HepG2 (cell line): ENCODE data around the gene TMEM231. TPM values are rescaled to one million over a fixed set of nuclear protein-coding genes. Genes with fewer than 3 reads are reported as not detected.
A peak's percentile ranks its signal among the peaks of the same experiment; 100 is the strongest.

Source experiments
- HMGA1 ChIP-seq: sonication (generic); formaldehyde crosslinking; conservative IDR thresholded peaks from 2 replicates; pipeline ENCODE4 v1.4.0; 2020; ENCODE audit warnings: missing genetic modification reagents
- NFAT5 ChIP-seq: sonication (generic); formaldehyde crosslinking; IDR thresholded peaks from 2 replicates; pipeline ENCODE4 v1.4.0; 2020; ENCODE audit warnings: missing genetic modification reagents
- NPAS2 ChIP-seq: sonication (generic); formaldehyde crosslinking; IDR thresholded peaks from 2 replicates; pipeline ENCODE4 v1.8.0; 2022; ENCODE audit warnings: mild to moderate bottlenecking, missing genetic modification reagents, borderline replicate concordance
- REST ChIP-seq, 2 experiments: IDR thresholded peaks; 2 replicates each; pipeline ENCODE4 v1.6.1; 2011 to 2012; ENCODE audit warnings: low read length in 2 of 2, borderline replicate concordance in 1 of 2, low read depth in 1 of 2, mild to moderate bottlenecking in 1 of 2, moderate library complexity in 1 of 2
- TAF1 ChIP-seq: sonication (generic); formaldehyde crosslinking; IDR thresholded peaks from 2 replicates; pipeline ENCODE4 v1.4.0; 2020; ENCODE audit warnings: missing genetic modification reagents
- TFDP1 ChIP-seq: IDR thresholded peaks from 2 replicates; pipeline ENCODE4 v1.6.1; 2016; ENCODE audit warnings: missing compliant biosample characterization, missing genetic modification reagents, borderline replicate concordance
- ZC3H13 ChIP-seq: sonication (generic); formaldehyde crosslinking; IDR thresholded peaks from 2 replicates; pipeline ENCODE4 v1.8.1; 2023; ENCODE audit warnings: mild to moderate bottlenecking, missing genetic modification reagents, moderate library complexity
- ZFP91 ChIP-seq: sonication (generic); formaldehyde crosslinking; IDR thresholded peaks from 2 replicates; pipeline ENCODE4 v1.9.0; 2022; ENCODE audit warnings: missing genetic modification reagents, mild to moderate bottlenecking, borderline replicate concordance
- ZNF605 ChIP-seq: sonication (generic); formaldehyde crosslinking; IDR thresholded peaks from 2 replicates; pipeline ENCODE4 v1.8.0; 2022; ENCODE audit warnings: mild to moderate bottlenecking, missing genetic modification reagents
- ZNF746 ChIP-seq: sonication (generic); formaldehyde crosslinking; IDR thresholded peaks from 2 replicates; pipeline ENCODE4 v1.8.0; 2022; ENCODE audit warnings: mild to moderate bottlenecking, missing genetic modification reagents
- ZSCAN21 ChIP-seq: sonication (generic); formaldehyde crosslinking; IDR thresholded peaks from 2 replicates; pipeline ENCODE4 v1.8.0; 2022; ENCODE audit warnings: mild to moderate bottlenecking, missing genetic modification reagents, moderate library complexity, borderline replicate concordance
- polyA plus RNA-seq, 8 experiments: library from polyadenylated mRNA; depleted of rRNA in 3 of 8; stranded (reverse) in 7 of 8; unstranded in 1 of 8; fragments of >200 nt; fragmentation: Illumina TruSeq in 4 of 8; extraction: Trizol in 4 of 8; gene quantifications; 2 replicates each; pipeline versions ENCODE4 v1.2.1 to v1.2.3, GENCODE V29; 2011 to 2016; ENCODE audit warnings: low read depth in 4 of 8, missing spikeins in 1 of 8, mixed read lengths in 1 of 8; ENCODE audit not compliant: insufficient read depth in 1 of 8
- total RNA-seq, 5 experiments: library from RNA; depleted of rRNA; stranded (reverse); fragments of >200 nt; fragmentation: Illumina TruSeq; extraction: Trizol; gene quantifications; 2 replicates each; pipeline ENCODE4 v1.2.3, GENCODE V29; 2016; ENCODE audit warnings: low read depth in 1 of 5

Gene TMEM231
- total and polyA plus RNA-seq, 2 of the 13 experiments (the other 11 are each of a cell fraction or from before 2014, with no cell fraction given) = 3.5 to 7.4 TPM

GRCh38 chr16:75495076-75495674 is 60.9 kb downstream of the TMEM231 start, which contains the start of gene CHST6 (continued):
- TF ChIP-seq NFAT5 (peak; percentile 55; the same call in 1 of the 2 replicates), NPAS2 (CRISPR knock-in tag) (no peak), TFDP1 (peak; percentile 30; the same call in 1 of the 2 replicates), REST (IDR thresholded peaks at IDR 0.05; ENCODE audit: borderline replicate concordance in 1 of 2, low read depth in 1 of 2, low read length in 2 of 2) (no peak), TAF1 (CRISPR knock-in tag) (0 out of 2 replicates have a peak, but pooled peaks have one; percentile 7), ZSCAN21 (no peak; the same call in 1 of the 2 replicates), ZNF746 (CRISPR knock-in tag) (peak; percentile 35; the same call in 1 of the 2 replicates), ZFP91 (CRISPR knock-in tag) (peak; percentile 51; the same call in 1 of the 2 replicates), ZC3H13 (CRISPR knock-in tag) (no peak), ZNF605 (CRISPR knock-in tag) (peak; percentile 53; the same call in 1 of the 2 replicates), HMGA1 (CRISPR knock-in tag) (no peak)
